GM19438 (cell line): ENCODE measurements around the gene MARCHF5.
"Not testable (repeated sequence)": the region's sequence is repeated elsewhere in the genome, so short reads cannot be mapped to it uniquely, and the experiment has no call there.

Experiments used
- ATAC-seq: cut with Tn5 transposase; IDR thresholded peaks from one replicate; pipeline ENCODE4 v1.9.1; 2021; ENCODE audit warnings: low read depth; ENCODE audit not compliant: unreplicated experiment

Gene MARCHF5

DNA sequence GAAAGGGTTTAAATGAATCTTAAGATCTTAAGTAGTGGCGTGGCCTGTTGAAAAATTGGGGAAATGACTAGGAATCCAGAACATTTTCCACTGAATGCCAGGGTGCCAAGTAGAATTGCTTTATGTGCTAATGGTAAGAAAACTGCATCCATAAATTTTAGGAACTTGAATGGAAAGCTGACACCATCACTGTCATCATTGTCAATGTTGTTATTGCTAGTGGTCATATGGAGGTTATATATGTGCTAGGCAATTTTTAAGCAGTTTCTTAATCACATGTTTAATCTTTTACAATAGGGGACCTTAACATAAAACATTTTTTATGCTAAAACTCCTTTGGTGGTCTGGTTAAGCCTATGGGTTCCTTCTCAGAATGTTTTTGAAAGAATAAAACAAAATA, 13.1 kb downstream of the MARCHF5 start:
- ATAC-seq, result no peak

DNA sequence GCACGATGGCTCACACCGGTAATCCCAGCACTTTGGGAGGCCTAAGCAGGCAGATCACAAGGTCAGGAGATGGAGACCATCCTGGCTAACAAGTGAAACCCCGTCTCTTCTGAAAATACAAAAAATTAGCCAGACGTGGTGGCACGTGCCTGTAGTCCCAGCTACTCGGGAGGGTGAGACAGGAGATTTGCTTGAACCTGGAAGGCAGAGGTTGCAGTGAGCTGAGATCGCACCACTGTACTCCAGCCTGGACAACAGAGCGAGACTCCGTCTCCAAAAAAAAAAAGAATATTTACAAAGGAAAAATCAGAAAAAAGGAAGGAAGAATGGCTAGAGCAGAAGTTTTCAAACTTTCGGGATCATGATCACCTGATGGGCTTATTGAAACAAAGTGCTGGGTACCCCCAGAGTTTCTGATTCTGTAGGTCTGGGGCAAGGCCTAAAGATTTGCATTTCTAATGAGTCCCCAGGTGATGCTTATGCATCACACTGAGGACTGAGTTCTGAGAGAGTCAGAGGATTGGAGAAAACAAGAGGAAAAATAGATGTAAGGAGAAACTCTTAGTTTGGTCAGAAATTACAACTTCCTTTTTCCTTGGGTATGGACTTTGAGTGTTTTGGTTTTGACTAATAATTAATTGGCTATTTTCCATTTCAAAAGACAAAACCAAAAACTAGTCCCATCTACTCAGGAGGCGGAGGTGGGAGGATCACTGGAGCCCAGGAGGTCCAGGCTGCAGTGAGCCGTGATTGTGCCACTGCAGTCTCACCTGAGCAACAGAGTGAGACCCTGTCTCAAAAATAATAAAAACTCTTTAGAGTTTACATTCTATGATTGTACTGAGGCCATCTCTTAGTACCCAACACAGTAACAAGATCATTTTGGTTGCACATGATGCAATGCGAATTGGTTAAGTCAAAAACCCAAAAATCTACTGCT, 14.4 kb downstream of the MARCHF5 start:
- ATAC-seq, result no peak

DNA sequence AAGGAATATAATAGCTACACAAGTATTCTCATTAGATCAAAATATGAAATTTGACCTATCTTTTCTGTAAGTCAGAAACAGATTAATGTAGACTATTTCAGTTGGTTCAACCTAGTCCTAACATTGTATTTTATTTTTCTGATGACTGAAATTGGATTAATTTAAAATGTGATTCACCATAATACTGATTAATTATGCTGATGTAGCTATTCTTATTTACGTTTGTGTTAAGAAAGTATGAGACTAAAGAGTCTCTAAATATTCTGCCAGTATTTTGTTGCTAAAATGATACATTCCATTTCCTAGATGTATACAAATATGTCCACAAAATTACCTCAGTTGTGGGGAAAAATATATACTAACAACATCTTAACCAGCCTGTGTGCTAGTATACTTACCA, 18.3 kb downstream of the MARCHF5 start:
- no peak for ATAC-seq

DNA sequence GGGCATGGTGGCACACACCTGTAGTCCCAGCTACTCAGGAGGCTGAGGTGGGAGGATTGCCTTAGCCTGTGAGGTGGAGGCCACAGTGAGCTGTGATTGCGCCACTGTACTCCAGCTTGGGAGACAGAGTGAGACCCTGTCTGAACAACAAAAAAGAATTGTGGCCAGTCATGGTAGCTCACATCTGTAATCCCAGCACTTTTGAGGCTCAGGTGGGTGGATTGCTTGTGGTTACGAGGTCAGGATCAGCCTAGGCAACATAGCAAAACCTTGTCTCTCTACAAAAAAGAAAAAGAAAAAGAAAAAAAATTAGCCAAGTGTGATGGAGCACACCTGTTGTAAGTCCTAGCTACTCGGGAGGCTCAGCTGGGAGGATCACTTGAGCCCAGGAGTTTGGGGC, 22.8 kb downstream of the MARCHF5 start:
- ATAC-seq, result no peak

DNA sequence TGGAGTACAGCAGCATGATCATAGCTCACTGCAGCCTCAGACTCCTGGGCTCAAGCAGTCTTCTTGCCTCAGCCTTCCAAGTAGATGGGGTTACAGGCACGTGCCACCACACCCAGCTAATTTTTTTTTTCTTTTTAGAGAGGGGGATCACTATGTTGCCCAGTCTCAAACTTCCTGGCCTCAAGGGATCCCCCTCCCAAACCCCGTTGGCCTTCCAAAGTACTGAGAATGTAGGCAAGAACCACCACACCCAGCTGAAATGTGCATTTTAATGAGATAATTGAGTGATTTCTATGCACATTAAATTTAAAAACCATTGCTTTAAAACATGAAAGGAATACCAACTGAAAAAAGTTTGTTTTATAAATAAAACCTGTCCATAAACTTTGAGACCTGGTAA, 25.6 kb downstream of the MARCHF5 start:
- ATAC-seq, result no peak

DNA sequence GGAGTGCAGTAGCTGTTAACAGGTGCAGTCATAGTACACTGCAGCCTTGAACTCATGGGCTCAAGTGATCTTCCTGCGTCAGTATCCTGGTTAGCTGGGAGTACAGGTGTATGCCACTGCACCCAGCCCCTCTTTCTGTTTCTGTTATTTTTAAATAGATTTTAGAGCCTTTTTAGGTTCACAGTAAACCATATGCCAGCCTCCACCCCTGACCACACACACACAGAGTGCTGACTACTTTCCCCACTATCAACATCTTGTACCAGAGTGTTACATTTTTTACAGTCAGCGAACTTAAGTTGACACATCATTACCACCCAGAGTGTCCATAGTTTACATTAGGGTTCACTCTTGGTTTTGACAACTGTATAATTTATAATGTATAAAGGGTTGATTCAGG, 32.1 kb downstream of the MARCHF5 start:
- ATAC-seq, result no peak

DNA sequence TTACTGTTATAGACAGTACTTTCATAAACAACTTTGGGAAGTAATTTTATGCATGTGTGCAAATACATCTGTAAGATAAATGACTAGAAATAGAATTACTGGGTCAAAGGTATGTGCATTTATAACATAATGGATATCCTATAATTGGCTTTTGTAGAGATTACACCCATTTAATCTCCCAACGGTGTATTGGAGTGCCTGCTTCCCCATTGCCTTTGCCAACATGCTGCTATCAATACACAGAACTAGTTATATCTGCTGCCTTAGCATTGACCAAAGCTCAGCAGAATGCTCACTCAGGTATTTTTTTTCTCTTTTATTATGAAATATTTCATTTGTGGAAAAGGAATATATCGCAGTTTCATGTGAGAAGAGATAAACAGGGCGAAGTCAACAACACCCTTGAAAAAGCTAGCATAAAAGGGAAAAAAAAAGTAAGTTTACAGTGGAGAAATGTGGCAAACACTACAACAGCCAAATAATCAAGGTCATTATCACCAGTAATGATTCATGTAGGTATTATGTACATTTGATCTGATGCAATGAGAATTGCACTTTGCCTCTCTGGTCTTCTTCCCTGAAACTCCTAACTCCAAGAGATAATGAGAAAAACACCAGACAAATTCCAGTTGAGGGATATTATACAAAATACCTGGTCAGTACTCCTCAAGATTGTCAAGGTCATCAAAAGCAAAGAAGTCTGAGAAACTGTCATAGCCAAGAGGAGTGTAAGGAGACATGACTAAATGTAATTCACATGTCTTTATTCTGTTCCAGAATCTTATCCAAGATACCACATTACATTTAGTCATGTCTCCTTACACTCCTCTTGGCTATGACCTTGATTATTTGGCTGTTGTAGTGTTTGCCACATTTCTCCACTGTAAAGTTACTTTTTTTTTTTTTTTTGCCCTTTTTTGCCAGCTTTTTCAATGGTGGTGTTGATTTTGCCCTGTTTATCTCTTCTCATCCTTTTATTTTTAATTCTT, 36.8 kb downstream of the MARCHF5 start:
- no peak for ATAC-seq

DNA sequence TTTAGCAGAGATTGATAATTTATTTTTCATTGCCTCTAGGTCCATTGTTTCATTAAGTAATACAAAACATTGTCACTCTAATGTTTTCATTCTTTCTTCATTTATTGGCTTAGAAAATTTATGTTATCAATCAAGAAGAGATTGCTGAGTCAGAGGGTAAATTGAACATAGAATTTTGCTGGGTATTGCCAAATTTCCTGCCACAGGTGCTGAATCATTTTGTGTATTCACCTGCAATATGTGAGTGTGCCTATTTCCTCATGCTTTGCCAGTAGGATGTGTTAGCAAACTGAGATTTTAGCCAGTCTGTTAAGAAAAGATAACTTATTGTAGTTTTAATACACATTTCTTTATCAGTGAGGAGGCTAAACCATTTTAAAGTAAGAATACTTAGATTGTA, 38.0 kb downstream of the MARCHF5 start:
- ATAC-seq, result no peak

DNA sequence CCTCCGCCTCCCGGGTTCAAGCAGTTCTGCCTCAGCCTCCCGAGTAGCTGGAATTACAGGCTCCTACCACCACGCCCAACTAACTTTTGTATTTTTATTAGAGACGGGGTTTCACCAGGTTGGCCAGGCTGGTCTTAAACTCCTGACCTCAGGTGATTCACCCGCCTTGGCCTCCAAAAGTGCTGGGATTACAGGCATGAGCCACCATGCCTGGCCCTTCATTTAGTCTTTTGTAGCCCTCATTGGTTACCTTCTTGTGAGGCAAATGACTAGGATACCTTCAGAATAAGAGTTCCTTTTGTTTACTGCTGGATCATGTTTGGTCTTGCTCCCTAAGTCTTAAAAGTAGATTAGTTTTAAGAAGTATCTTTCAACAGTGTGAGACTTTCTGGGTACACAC, 39.0 kb downstream of the MARCHF5 start:
- ATAC-seq, result not testable (repeated sequence)

DNA sequence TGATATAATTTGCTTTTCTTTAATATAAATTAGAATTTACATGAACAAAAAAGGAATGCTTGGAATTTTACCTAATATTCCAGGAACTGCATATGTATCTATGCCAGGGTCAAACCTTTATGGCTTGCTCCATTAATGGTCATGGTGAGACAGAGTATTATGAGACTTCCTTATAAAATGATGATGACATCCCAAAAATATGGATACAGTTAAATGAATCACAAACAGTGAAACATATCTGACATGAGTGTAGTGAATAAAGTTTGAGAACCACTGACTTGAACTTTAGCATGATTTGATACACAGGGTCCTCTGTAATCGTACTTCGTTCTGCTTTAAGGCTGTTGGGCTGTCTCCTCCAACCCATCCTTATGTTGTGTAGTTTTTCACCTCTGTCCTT, 51.8 kb downstream of the MARCHF5 start:
- no peak for ATAC-seq

DNA sequence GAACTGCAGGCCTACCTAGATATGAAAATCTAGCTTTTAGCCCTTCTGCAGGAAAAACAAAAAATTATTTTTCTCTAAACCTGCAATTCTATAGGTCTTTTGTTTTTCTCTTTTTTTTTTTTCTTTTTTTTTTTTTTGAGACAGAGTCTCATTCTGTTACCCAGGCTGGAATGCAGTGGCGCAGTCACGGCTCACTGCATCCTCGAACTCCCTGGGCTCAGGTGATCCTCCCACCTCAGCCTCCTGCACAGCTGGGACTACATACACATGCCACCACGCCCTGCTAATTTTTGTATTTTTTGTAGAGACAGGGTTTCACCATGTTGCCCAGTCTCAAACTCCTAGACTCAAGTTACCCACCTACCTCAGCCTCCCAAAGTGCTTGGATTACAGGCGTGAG, 54.6 kb downstream of the MARCHF5 start:
- not testable (repeated sequence) for ATAC-seq

DNA sequence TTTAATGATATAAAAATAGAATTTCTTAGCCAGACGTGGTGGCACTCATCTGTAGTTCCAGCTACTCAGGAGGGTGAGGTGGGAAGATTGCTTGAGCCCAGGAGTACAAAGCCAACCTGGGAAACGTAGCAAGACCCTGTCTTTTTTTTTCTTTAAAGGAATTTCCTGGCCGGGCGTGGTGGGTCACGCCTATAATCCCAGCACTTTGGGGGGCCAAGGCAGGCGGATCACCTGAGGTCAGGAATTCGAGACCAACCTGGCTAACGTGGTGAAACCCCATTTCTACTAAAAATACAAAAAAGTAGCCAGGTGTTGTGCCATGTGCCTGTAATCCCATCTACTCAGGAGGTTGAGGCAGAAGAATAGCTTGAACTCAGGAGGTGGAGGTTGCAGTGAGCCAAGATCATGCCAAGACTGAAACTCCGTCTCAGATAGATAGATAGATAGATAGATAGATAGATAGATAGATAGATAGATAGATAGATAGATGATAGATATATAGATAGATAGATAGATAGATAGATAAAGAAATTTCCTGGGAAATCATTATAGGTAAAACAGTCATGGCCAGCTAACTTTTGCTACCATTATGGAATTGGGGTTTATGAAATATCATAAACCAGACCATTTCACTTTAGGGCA, 56.2 kb downstream of the MARCHF5 start:
- ATAC-seq, result not testable (repeated sequence)

DNA sequence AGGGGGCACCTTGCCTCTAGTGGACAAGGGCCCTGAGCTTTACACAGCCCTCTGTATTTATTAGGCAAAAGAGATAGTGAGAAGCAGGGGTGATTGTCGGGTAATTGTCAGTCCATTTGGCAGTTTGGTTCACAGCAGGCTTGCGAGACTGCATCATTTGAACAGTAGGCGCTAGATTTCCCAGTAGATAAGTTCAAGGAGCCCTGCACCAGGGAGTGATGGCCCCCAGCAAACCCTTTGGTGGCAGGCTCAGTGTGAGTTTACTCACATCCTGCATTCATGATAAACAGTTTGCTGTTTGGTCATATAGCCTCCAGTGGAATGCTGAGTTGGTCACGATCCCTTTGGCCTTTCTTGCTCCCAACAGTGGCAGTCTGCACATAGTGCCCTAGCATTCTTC, 59.4 kb downstream of the MARCHF5 start:
- no peak for ATAC-seq

DNA sequence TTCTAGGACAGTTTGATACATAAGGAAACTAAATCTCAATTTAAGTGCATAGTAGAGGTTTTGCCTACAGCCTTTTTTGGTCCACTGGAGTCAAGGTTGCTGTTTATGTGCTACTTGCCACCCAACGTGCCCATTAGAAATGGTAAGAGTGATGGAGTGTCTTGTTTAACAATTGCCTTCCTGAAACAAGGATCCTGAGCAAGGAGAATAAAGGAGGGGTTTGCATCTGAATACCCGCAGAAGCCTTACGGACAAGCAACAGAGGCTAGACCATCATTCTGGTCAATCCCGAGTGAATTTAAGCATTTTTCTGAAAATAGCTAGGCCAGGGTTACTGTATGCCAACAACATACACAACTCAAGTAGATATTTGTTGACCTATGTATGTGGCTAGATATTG, 63.6 kb downstream of the MARCHF5 start:
- ATAC-seq, result no peak

DNA sequence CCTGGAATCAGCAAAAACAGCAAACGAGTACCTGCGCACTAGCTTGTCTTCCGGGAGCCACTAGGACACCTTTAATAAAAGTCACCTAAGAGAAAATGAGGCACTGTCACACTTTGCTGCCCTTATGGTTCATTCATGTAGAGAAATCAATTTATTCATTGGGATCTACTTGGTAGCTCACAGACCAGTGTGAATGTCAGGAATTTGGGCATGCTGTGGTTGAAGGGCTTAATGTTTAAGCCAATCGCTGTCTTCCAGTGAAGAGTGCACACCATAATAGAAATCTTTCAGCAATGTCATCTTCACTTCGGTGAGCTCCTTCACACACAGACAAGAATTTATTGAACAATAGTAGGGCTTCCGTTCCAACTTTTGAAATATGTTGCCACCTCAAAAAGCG, 65.1 kb downstream of the MARCHF5 start:
- no peak for ATAC-seq

DNA sequence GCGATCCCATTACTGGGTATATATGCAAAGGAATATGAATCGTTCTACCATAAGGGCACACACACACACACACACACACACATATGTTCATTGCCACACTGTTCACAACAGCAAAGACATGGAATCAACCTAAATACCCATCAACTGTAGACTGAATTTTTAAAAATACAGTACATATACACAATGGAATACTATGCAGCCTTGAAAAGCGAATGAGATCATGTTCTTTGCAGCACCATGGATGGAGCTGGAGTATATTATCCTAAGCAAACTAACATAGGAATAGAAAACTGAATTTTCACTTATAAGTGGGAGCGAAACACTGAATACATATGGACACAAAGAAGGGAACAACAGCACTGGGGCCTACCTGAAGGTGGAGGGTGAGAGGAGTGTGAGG, 72.5 kb downstream of the MARCHF5 start:
- ATAC-seq, result no peak

DNA sequence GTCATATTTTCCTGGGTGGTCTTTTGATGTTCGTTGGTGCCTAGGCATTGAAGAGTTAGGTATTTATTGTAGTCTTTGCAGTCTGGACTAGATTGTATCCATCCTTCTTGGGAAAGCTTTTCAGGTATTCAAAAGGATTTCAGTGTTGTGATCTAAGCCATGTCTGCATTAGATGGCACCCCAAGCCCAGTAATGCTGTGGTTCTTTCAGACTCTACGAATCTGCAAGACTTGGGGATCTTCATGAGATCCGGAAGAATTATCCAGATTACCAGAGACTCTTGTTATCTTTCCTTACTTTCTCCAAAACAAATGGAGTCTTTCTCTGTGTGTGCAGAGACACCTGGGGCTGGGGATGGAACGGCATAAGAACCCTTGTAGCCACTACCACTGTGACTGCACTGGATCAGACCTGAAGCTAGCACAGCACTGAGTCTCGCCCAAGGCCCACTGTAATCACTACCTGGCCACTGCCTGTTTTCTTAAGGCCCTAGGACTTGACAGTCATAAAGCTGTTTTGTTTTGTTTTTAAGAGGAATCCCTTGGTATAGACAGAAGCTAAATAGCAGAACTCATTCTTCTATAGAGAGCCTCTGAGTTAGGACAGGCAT, 75.5 kb downstream of the MARCHF5 start:
- ATAC-seq, result no peak

DNA sequence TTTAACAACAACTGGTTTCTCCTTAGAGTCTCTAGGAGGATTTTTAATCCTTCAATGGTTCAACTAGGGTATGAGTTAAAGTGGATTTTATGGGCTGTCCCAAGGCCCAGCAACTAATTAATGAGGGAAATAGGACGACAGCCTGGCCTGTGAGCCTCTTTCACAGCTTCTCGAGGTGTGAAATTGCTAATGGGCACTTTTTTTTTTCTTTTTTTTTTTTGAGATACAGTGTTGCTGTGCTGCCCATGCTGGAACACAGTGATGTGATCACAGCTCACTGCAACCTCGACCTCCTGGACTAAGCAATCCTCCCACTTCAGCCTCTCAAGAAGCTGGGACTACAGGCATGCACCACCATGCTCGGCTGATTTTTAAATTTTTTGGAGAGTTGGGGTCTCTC, 87.0 kb downstream of the MARCHF5 start:
- no peak for ATAC-seq

DNA sequence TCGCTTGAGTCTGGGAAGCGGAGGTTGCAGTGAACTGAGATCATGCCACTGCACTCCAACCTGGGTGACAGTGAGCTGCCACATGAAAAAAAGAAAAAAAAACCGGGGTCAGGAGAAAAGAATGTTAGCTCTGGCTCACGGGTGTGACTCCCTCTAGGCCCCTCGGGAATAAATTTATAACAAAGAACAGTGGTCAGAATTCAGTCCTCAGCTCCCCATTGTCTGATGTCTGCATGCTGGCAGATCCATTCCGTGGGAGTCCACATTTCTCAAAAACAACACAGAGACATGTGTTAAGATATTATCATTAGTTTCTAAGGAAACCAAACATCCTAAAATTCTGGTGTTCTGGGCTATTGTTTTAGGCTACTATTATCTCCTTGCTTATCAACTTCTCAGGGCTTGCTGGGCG, 90.6 kb downstream of the MARCHF5 start:
- no peak for ATAC-seq

DNA sequence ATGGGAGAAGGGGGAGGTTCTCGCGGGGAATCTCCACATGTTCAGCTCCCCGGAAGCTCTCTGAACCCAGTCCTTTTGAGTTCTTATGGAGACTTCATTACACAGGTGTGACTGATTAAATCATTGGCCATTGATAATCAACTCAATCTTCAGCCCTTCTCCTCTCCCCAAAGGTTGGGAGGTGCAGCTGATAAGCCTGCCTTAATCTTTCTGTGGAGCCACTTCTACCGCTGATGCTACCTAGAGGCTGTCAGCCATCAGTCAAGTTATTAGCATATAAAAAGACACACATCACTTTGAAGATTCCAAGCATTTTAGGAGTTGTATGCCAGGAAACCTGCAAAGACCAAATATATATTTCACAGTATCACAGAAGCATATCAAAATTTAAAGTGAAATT, 91.7 kb downstream of the MARCHF5 start:
- ATAC-seq, result no peak
